Cardiac septum (tissue), 1 donor: ENCODE results near the gene UNC13B. TPM values are rescaled to one million over a fixed set of nuclear protein-coding genes. Genes with fewer than 3 reads are reported as not detected.
A peak's percentile ranks its signal among the peaks of the same experiment; 100 is the strongest.

Experiments
- DNase-seq: peaks from one replicate; pipeline ENCODE4 v3.0.0-alpha.2; 2020; ENCODE audit warnings: low spot score
- intact Hi-C: fragments of 100-400 bp; cut with DNase I; formaldehyde crosslinking; loops from one replicate; pipeline ENCODE4 v1.14.0; 2022
- total RNA-seq: library from RNA; stranded (reverse); fragmentation: NEBNext Ultra II Directional; extraction: Animal tissue kit (Norgen Biotek cat#: 25700); gene quantifications from one replicate; pipeline ENCODE4 v1.2.1, GENCODE V29; 2021
- donor health status: DM: no; HTN: no; CAD: no.

UNC13B gene
- total RNA-seq, 1 donor from 2014 or later = 24.7 TPM

DNA sequence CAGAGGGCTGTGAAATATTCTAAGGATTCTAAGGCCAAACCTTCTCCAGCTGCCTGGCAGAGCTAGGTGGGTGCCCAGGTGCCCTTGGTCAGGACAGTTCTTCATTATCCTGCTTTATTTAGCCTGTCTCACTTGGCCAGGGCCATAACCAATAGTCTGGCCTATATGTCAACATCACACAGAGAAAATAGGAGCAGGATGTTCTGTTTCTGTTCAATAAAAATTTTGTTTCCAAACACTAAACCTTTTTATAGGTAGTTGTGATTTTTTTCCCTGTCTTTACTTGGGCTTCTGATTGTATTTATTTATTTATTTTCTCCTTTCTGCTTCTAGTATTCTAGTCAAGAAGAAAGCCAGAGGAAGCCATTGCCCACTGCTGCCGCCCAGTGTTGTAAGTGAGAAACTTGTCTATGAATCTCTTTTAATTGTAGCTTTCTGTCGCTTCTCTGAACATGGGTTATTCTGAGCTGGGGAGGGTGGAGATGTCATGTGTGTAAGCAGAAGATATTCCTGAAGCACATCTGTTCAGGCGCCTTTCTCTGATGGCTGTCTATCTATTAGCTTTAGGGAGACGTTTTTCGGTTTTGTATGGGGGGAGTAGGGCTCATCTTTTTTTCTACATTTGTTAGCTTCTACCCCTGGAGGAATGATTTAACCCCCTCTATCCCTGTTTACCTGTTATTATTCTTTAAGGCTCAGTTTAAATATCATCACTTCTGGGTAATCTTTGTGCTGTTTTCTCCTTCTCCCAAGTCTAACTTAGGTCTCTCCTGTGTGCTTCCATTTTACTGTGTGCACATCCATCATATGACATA lies 97.1 kb downstream of the UNC13B start:
- peak; percentile 78 for DNase-seq
- intact Hi-C loops = loop anchor here (1.0 to 5.0 kb wide), 3 partner anchors 97 to 218 kb away; partner anchors contain the start of gene UNC13B

DNA sequence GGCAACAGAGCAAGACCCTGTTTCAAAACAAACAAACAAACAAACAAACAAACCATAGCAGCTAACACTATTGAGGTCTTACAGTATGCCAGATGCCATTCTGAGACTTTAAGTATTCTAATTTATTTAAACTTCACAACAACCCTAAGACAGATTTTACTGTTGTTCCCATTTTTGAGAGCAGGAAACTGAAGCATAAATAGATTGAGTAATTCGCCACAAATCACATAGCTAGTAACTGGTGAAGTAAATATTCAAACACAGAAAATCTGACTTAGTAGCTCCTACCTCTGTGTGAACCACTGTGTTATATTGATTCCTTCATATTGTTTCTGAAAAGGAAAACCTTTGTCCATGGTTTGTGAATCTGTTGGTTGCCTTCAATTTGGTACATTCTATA lies 98.4 kb downstream of the UNC13B start:
- intact Hi-C loops = no loop called here

DNA sequence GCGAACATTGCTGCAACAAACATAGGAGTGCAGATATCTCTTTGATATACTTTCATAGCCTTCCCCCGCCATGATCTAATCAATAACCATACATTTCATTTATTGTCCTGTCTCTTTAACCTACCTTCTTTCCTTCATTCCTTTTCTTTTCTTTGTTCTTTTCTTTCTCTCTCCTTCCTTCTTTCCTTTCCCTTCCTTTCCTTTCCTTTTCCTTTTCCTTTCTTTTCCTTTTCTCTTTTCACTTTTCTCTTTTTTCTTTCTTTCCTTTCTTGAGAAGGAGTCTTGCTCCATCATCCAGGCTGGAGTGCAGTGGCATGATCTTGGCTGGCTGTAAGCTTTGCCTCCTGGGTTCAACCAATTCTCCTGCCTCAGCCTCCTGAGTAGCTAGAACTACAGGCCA lies 100.3 kb downstream of the UNC13B start:
- intact Hi-C loops = no loop called here
- DNase-seq = no peak

More for the DNA sequence above, 98.4 kb downstream of the UNC13B start:
- no peak for DNase-seq

DNA sequence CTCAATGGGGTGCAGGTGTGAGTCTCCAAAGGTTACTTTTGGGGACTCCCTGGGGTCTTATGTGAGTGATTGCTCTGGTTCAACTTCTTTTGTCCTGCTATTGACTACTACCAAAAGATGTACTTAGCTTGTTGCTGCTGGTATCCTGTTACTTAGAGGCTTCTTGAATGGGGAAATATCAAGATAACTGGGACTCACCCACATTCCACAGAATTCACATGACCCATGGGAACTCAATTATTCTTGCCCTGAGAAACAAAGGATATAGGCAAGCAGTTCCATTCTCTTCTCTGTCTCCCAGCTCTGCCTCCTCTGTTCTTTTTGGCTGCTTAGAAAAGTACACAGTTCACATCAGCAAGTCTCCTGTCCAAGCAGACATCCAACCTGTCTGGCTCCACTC lies 105.9 kb downstream of the UNC13B start:
- DNase-seq = no peak
- intact Hi-C loops = no loop called here

DNA sequence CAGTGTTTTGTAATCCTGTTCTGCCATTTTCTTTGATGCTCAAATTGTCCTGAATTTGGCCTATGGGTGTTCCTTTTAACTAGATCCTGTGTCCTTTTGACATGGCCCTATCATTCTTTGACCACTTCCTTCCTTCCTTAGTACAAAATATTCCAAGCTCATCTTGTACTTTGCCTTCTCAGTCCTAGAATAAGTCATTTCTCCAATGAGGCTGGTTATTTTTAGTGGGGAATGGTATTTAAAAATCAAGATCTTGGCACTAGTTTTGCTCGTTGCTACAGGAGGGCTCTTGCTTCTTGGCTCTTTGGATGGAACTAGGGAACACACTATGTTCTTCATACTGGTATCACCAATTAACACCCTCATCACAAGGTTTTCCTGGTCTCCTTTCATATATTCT lies 108.1 kb downstream of the UNC13B start:
- intact Hi-C loops = no loop called here
- DNase-seq = no peak

DNA sequence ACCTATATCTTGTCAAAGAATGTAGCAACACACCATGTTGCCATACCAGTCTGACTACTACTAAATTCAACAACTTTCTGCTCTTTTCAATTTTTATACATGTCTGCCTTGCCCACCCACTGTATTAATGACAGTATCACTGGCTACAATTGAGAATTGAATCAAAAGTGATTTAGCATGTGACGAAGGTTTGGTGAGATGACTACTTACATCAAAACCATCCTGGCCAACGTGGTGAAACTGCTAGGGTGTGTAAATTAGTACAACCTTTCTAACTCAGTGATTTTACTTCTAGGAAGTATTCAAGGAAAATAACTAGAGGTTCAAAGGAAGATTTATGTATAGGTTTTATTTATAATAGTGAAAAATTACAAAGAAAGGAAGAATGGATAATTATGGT lies 109.8 kb downstream of the UNC13B start:
- intact Hi-C loops = no loop called here
- DNase-seq = no peak

DNA sequence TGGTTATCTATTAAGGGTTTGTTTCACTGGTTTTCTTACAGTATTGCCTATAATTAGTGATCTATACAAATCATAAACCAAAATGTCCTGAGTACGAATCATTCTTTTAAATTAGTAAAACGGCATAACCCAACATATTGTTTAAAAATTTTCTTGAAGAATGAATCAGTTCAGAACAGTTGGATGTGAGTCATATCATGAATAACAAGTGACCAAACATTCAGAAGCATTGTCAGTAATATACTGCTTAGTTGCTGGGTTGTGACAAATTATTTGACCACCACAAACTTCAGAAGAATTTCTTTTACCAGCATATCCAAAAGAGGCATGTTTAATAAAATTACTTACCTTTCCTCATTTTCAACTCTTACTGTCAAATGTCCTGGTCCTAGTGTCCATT lies 111.2 kb downstream of the UNC13B start:
- no peak for DNase-seq
- intact Hi-C loops = no loop called here

DNA sequence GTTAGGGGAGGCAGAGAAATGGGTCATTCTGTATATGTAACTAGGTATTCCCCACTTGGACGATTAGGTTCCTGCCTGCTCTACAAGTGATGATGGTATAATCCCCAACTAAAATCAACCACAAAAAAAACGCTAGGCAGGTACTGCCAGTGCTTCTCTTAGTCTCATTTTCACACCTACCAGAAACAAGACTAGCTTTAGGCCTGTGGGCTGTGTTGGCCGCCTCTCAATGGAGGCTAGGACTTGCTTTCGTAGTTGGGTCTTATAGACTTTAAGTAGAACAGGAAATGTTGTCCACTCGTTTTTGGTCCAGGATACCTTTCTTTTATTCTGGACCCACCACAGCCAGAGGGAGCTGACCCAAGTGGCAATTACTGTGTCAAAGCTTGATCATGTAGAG lies 111.8 kb downstream of the UNC13B start:
- intact Hi-C loops = no loop called here
- no peak for DNase-seq

DNA sequence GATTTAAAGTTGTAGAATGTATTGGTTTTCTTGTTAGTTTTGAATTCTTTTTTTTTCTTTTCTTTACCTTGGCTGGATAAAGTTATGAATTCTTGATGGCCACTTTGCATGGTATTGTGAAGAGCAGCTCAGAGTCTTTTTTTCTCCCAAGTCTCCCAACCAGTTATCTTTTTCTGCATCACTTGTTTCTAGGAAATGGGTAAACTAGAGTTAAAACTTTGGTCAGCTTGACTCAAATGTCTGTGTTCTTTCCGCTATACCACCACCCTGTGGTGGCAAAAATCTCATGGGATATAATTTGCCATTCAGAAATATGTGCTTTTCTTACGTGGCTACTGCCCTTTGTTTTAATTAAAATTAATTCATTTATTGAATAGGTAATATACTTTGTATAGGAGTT lies 113.2 kb downstream of the UNC13B start:
- no peak for DNase-seq
- intact Hi-C loops = no loop called here

DNA sequence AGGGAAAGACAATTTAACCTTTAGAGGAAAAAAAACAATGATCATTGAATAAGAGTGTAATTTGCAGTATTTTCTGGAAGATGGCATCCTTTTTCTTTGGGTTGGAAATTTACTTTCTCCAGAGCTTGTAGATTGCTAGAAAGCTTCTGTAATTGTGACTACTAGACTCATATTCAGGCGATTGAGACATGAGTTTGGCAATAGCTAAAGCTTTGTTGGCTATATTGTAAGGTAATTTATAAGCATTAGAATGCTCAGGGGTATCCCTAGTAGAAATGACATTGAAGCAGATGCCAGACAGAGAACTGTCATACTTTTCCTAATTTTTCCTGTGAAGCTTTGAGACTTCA lies 115.3 kb downstream of the UNC13B start:
- DNase-seq = no peak
- intact Hi-C loops = no loop called here

DNA sequence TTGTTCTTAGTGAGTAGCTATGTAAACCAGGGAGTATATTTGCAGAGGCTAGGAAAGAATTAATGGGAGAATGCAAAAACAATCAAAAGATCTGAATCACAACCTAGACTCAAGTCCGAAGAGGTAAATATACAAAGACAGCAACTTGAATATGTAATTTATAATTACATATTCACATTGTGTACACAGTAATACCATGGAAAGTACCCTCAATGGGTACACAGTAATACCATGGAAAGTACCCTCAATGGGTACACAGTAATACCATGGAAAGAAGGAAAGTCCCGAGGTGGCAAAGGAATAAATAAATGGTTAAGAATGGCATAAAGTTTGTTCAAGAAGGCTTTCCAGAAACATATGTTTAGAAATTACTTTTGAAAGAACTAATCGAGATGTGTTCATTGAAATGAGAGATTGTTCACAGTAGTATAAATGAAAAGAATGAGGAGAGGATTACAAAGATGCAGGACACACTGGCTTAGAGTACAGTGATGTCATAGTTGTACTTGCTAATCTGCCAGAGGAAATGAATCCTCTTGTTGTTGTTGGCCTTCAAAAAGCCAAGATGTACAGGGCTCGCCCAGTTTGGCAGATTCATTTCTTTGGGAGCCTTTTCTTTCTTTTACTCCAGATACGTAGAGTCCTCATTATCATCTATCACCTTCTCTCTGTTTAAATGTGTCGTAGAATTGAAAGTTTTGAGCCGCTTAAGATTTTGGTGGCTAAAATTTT lies 116.0 kb downstream of the UNC13B start:
- DNase-seq = no peak
- intact Hi-C loops = no loop called here

DNA sequence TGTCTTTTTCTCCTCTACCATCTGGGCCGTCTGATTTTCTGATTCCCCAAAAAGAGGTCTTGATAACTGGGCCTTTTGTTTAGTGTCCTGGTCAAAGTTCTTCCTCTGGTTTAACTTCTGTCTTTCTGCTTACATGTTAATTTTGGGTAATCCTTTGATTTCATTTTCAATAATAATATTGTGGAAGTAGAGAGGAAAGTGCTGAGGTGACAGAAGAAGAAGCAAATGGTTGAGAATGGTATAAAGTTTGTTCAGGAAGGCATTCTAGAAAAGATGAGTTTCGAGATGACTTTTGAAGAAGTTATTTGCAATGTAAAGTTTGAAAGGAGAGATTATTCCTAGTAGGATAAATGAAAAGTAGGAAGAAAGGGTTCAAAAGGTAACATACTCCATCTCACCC lies 118.1 kb downstream of the UNC13B start:
- no peak for DNase-seq
- intact Hi-C loops = no loop called here

DNA sequence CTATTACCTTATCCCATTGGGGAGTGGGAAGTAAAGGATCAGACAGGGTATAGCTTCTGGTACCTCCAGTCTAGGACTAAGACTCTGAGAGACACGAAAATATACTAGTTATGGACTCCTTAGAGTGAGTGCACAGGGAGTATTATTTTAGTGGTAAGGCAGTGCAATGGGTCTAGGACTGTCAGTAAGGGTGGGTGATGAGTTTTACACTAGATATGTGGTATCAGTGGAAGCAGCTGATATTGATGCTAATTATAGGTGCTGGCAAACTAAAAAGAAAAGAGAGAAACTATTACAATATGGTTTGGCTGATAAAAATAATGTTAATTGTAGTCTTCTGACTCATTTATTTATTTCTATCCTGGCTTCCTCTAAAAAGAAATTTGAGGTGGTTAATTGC lies 118.6 kb downstream of the UNC13B start:
- DNase-seq = no peak
- intact Hi-C loops = no loop called here

DNA sequence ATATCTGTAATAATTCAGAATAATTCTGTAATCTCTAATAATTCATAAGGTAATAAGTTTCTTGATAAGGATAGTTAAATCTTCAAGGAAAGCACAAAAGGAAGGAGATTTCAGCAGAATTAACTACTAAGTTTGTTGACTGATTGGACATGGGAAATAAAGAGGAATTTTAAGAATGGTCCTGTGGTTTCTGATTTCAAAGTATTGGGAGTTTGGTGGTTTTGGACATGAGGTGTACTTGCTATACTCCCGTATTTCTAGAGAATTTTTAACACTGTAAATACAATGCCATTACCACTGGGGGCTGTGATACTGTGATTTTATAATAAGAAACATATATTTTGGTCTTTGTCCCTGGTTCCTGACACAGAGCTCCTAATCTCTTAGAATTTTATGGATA lies 123.9 kb downstream of the UNC13B start:
- intact Hi-C loops = no loop called here
- DNase-seq = no peak

DNA sequence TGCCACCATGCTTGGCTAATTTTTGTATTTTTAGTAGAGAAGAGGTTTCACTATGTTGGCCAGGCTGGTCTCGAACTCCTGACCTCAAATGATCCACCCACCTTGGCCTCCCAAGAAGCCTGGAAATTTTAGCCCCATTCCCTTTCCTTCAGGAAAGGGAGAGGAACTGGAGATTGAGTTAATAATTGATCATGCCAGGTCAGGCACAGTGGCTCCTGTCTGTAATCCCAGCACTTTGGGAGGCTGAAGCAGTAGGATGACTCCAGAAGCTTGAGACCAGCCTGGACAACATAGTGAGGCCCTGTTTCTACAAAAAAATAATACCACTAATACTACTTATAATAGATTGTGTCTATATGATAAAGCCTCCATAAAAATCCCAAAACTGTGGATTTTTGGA lies 124.6 kb downstream of the UNC13B start:
- DNase-seq = no peak
- intact Hi-C loops = no loop called here

DNA sequence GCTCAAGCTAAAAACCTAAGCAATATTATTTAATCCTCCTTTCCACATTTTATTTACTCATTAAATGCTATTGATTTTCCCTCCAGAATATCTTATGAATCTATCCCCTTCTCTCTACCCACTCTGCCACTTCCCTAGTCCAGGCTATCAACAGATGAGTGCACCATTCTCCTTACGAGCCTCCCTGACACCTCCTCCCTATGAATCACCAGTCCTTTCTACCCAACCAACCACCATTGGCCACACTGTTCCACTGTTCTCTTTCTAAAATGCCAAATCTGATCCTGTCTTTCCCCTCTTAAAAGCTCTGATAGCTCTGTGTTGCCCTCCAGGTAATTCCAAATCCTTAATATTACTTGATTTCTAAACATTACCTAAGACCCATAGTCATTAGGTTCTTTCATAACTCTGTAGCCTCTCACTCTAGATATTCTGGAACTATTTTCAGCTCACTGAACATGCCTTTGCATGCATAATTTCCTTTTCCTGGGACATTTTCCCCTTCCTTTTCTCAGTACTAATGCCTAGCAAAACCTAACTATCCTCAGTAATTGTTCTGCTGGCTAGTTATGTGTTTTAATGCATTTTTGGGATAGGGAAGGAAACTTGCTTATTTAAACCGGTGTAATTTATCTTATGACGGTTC lies 126.3 kb downstream of the UNC13B start:
- intact Hi-C loops = no loop called here
- no peak for DNase-seq

DNA sequence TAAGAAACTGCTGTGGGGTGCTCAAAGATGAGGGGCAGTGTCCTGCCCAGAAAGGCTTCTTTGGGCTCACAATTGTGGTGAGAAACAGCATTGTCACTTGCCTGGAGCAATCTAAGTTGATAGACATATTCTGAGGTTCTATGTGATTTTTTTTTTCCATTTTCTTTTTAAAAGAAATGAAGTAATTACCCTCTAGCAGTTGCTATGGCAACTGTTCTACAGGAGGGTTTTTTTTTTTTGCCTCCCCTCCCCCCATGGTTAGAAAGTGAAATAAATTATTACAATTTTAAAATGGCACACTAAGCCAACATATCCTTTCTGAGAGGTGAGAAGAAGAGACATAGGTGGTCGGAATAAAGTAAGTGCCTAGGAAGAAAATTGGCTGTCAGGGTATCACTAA lies 127.0 kb downstream of the UNC13B start:
- intact Hi-C loops = no loop called here
- DNase-seq = no peak

DNA sequence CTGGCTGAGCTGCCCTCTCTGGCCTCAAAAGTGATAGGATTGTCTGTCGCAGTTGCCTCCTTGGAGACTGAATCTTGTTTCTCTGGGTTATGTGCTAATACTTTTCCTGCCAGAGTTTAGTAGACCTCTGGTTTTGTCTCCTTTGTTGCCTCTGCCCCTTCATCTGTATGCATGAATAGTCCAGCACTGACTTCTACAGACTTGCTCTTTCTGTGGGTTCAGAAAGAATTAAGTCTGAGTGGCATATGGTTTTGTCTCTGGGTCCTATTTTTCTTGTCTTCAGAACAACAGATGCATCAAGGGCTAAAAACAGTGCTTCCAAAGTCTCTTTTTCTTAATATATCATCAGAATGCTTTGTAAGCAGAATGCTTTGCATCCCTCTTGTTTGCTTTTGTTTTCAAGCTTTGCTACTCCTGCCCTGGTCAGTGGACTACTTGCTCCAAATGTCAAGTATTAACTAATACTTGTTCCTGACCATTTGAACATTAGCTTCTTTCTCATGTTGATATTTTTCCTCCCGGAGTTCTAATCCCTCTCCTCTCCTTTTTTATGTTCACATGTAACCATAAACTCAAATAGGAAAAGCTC lies 131.7 kb downstream of the UNC13B start:
- no peak for DNase-seq
- intact Hi-C loops = no loop called here

DNA sequence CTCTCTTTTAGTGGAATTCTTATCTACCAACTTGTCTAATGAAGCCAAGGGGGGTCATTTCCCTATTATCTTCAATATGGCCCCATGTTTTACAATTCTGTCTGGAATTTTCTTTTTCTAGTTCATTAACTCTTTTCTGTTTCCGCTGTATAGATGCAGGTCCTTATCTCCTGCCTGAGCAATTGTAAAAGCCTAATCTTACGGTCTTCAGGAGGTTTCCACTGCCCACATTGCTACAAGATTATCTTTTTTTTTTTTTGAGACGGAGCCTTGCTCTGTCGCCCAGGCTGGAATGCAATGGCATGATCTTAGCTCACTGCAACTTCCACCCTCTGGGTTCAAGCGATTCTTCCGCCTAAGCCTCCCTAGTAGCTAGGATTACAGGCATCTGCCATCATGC lies 132.3 kb downstream of the UNC13B start:
- no peak for DNase-seq
- intact Hi-C loops = no loop called here

DNA sequence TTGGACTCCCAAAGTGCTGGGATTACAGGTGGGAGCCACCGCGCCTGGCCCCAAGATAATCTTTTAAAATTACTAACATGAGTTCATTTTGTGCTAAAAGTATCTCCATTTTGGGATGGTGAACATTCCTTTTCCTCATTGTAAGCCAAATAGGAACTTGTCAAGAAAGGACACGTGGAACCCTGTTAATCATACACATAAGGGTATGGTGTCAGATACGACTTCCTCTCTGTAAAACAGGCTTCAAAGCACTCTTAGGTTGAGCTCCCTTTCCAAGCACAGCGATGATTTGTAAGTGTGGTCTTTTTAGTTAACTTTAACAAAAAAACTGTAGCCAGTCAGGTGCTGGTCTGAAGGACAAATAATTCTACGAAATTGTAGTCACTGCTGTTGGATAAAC lies 132.7 kb downstream of the UNC13B start:
- intact Hi-C loops = no loop called here
- DNase-seq = no peak
